Osteocyte (in vitro differentiated cells): ENCODE data around the gene MPV17. TPM values are rescaled to one million over a fixed set of nuclear protein-coding genes. Genes with fewer than 3 reads are reported as not detected.

ENCODE experiments used
- DNase-seq: peaks from one replicate; pipeline ENCODE4 v3.0.0; 2021; ENCODE audit warnings: mixed read lengths; ENCODE audit not compliant: unreplicated experiment; ENCODE audit errors: extremely low spot score
- H3K27ac Mint-ChIP-seq: one replicate; pipeline ENCODE4 v1.8.0; 2021; ENCODE audit warnings: mild to moderate bottlenecking, mixed read lengths; ENCODE audit not compliant: unreplicated experiment
- H3K27me3 Mint-ChIP-seq: one replicate; pipeline ENCODE4 v1.8.0; 2021; ENCODE audit warnings: mixed read lengths; ENCODE audit not compliant: unreplicated experiment
- H3K36me3 Mint-ChIP-seq: one replicate; pipeline ENCODE4 v1.8.0; 2021; ENCODE audit warnings: mixed read lengths; ENCODE audit not compliant: unreplicated experiment
- H3K4me1 Mint-ChIP-seq: one replicate; pipeline ENCODE4 v1.8.0; 2021; ENCODE audit warnings: mixed read lengths; ENCODE audit not compliant: unreplicated experiment
- H3K4me3 Mint-ChIP-seq: one replicate; pipeline ENCODE4 v1.8.0; 2021; ENCODE audit warnings: mild to moderate bottlenecking, moderate library complexity, mixed read lengths; ENCODE audit not compliant: unreplicated experiment
- H3K9me3 Mint-ChIP-seq: one replicate; pipeline ENCODE4 v1.8.0; 2021; ENCODE audit warnings: mixed read lengths; ENCODE audit not compliant: unreplicated experiment
- CTCF ChIP-seq: fragments of 200-600 bp; sonication (generic); IDR thresholded peaks from 2 replicates; pipeline ENCODE4 v1.5.0; 2021; ENCODE audit warnings: antibody characterized with exemption, mild to moderate bottlenecking, moderate library complexity
- long read RNA-seq: library from polyadenylated mRNA; unstranded; transcript quantifications from one replicate; pipeline ENCODE4 v2.0.0, GENCODE V29; 2021
- total RNA-seq: library from RNA; stranded (reverse); gene quantifications from 2 replicates; pipeline ENCODE4 v1.2.1, GENCODE V29; 2021

Gene MPV17
- total RNA-seq: 76.0 and 85.5 TPM in 2 replicates
- long read RNA-seq, transcript MPV17-203 (8 exons, 1,005 nt): major isoform, 26 of 41 reads
- long read RNA-seq, partial matches to known transcripts: 4 of 41 reads
- long read RNA-seq, other reads (novel, unspliced or antisense): 7 of 41 reads

DNA sequence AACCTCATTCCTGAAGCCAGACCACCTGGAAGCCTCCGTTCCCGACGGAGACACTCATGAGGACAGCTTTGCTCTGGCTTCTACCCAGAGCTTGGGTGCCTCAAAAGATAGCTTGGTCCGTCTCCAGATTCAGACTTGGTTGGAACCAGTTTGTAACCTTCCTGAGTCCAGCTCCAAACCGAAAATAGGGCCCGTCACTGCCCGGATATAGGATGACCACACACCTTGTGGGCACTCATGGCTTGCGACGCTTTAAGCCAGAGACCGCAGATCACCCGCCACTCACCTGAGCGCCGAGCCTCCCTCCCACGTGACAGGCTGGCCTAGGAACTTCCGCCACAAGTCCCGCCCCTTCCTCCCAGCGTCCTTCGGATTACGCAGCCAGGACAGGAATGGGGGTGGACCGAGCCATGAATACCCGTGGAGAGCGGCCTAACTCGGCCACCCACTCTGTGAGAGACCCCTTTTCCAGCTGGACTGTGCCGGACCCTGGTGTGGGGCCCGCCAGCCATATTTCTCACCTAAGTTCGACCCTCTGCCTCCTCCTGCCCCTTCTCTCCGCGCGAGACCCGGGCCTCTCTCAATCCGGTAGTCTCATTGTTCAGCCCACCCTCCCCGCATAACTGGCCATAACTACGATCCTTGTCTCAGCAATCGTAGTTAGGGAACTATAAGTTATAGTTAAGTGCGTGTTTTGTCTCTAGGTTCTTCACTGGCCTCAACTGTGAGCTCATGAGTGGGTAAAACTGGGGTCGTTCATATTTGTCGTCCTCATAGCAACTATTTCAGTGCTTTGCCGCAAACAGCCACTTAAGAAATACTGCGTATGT is at the start of gene MPV17:
Gene MPV17, minus strand, starts transcription at position 332 of the 830 bp plus-strand sequence. CDS start 580 bp downstream, outside the sequence.
- H3K9me3 Mint-ChIP-seq: no peaks in the 10 kb centered on the region
- no peak for TF ChIP-seq CTCF
- H3K36me3 Mint-ChIP-seq: peaks cover 19% of the 10 kb centered on the region
- DNase-seq: peak; percentile 93
- H3K27me3 Mint-ChIP-seq: no peaks in the 10 kb centered on the region
- peak within 1 kb of the TSS; percentile 99 for H3K27ac Mint-ChIP-seq
- peaks cover 30% of the 10 kb centered on the region for H3K4me1 Mint-ChIP-seq
- H3K4me3 Mint-ChIP-seq: peak within 1 kb of the TSS; percentile 97

GRCh38 chr2:27370816-27371620 is 48.1 kb upstream of the MPV17 start:
- peaks cover 33% of the 10 kb centered on the region for H3K36me3 Mint-ChIP-seq
- no peak for TF ChIP-seq CTCF
- H3K27ac Mint-ChIP-seq: peak overlapping the region; percentile 91
- H3K4me3 Mint-ChIP-seq: peak overlapping the region; percentile 98
- peaks cover 26% of the 10 kb centered on the region for H3K4me1 Mint-ChIP-seq
- no peak for DNase-seq
- H3K27me3 Mint-ChIP-seq: no peaks in the 10 kb centered on the region
- no peaks in the 10 kb centered on the region for H3K9me3 Mint-ChIP-seq

- Mint-ChIP-seq H3K27ac (peak within 1 kb of the TSS; percentile 96), H3K4me3 (peak within 1 kb of the TSS; percentile 98), H3K36me3 (peaks cover 30% of the 10 kb centered on the region), H3K4me1 (peaks cover 26% of the 10 kb centered on the region), H3K9me3 (no peaks in the 10 kb centered on the region), H3K27me3 (no peaks in the 10 kb centered on the region)
- peak; percentile 100 for DNase-seq
- TF ChIP-seq CTCF: peak; percentile 89
Measured at GRCh38 chr2:27370026-27370815, 47.3 kb upstream of the MPV17 start, which contains the start of the genes EIF2B4 and SNX17. Gene EIF2B4 (minus strand): TSS chr2:27370338. CDS start chr2:27370314, 24 bp downstream. Gene SNX17 (plus strand): TSS chr2:27370616. CDS start chr2:27370744, 128 bp downstream.

- Mint-ChIP-seq H3K4me1 (peaks cover 26% of the 10 kb centered on the region), H3K36me3 (peaks cover 29% of the 10 kb centered on the region), H3K9me3 (no peaks in the 10 kb centered on the region), H3K27me3 (no peaks in the 10 kb centered on the region), H3K27ac (peak overlapping the region; percentile 96), H3K4me3 (peak overlapping the region; percentile 98)
- DNase-seq: no peak
- TF ChIP-seq CTCF: no peak
Measured at GRCh38 chr2:27369471-27370025, 46.7 kb upstream of the MPV17 start.
